Measurements from ENCODE around the gene HCFC1R1.
A peak's percentile ranks its signal among the peaks of the same experiment; 100 is the strongest.
"Not testable (repeated sequence)": the region's sequence is repeated elsewhere in the genome, so short reads cannot be mapped to it uniquely, and the experiment has no call there.

HCFC1R1 gene

DNA sequence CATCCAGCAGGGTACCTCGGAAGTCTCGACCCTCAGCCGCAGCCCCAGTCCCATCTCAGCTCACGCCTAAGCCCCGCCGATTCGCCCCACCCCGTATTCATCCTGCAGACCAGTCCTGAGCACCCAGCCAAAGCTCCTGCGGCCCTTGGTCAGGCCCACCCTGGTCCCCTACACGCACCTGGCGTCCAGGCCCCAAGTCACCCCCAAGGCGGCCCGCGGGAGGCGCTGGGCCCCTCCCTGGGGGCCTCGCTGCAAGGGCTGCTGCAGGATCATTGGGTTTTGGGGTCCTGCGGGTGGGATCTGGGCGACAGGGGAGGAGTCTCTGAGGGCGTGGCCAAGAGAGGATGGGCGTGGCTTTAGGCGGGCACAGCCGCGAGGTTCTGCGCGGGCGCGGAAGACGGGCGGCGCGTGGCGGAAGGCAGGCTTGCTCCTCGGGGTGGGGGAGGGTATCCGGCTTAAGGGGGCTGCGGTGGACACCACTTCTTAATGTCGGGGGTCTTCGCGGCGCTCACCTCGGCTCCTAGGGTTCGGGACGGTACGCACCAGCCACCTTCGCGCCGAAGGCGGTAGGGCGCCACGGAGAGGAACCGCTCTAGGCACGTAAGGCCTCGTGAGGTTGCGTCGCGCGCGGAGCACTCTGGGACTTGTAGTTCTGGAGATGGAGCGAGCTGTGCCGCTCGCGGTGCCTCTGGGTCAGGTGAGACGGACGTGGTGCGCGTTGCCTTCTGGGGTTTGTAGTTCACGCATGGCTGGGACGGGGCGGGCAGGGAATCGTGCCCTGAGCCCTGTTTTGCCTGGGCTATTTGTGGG, at the start of gene HCFC1R1, which contains the start of gene THOC6:
TSS of gene HCFC1R1 (minus strand) at position 274 of the 810 bp plus-strand sequence. CDS start at position 273, 1 bp downstream.
TSS of gene THOC6 (plus strand) at position 367 of the 810 bp plus-strand sequence. CDS start at position 659, 292 bp downstream.
- DNase-seq = peak; percentile 91 to 97

GRCh38 chr16:3073448-3073847, 49.7 kb upstream of the HCFC1R1 start:
- no peak for DNase-seq

DNA sequence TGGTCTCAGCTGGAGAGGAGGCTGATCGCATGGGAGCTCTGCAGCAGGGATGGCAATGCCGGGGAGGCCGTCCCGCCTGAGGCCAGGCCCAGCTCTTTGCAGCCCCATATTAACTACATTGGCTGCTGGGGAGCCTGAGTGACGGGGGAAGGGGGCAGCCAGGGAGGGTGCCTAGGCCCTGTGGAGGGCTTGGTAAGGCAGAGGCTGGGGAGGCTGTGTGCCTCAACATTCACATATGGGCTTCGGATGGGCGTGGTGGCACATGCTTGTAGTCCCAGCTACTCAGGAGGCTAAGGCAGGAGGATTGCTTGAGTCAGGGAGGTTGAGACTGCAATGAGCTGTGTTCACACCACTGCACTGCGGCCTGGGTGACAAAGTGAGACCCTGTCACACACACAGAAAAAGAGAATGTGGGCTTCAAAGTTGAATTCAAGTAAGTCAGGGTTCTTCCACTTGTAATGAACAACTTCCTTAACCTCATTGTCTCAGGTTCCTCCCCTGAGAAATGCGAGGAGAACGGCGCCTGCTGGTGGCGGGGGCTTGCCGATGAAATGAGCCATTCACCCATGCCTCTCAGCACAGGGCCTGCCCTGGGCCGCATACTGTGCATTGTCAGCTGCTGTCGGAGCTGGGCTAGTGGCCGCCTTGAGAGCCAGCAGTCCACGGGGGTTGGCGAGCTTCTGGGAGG, 49.0 kb upstream of the HCFC1R1 start:
- DNase-seq = not testable (repeated sequence)

DNA sequence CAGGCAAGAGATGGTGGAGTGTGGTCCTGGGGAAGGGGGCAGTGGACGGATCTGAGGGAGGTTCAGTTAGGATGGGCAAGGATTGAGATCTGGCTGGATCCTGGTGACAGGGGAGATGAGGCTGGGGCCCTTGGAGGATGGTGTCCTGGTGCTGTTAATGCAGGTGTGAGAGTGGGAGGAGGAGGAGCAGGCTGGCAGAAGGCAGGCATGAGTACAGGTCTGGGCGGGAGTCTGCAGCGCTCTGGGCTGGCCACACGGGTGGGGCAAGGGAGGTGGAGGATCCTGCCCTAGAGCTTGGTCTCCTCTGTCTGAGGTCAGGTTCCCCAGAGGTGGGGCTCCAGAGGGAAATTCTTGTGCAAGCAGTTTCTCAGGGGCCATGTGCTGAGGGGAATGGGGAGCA, 48.4 kb upstream of the HCFC1R1 start:
- not testable (repeated sequence) for DNase-seq

- DNase-seq = no peak
Measured at GRCh38 chr16:3071655-3072054, 47.9 kb upstream of the HCFC1R1 start.

DNA sequence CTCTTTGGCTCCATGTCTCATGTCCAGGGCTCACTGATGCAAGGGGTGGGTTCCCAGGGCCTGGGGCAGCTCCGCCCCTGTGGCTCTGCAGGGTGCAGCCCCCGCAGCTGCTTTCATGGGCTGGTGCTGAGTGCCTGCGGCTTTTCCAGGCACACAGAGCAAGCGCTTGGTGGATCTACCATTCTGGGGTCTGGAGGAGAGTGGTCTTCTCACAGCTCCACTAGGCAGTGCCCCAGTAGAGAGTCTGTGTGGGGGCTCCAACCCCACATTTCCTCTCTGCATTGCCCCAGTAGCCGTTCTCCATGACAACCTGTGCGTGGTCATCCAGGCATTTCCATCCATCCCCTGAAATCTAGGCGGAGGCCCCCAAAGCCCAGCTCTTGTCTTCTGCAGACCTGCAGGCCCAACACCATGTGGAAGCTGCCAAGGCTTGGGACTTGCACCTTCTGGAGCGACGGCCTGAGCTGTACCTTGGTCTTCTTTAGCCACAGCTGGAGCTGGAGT, 46.9 kb upstream of the HCFC1R1 start:
- DNase-seq = no peak

DNA sequence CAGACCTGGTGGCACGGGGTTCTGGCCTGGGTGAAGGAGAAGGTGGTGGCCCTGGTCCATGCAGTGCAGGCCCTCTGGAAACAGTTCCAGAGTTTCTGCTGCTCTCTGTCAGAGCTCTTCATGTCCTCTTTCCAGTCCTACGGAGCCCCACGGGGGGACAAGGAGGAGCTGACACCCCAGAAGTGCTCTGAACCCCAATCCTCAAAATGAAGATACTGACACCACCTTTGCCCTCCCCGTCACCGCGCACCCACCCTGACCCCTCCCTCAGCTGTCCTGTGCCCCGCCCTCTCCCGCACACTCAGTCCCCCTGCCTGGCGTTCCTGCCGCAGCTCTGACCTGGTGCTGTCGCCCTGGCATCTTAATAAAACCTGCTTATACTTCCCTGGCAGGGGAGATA, 45.4 kb upstream of the HCFC1R1 start:
- DNase-seq = not testable (repeated sequence)

DNA sequence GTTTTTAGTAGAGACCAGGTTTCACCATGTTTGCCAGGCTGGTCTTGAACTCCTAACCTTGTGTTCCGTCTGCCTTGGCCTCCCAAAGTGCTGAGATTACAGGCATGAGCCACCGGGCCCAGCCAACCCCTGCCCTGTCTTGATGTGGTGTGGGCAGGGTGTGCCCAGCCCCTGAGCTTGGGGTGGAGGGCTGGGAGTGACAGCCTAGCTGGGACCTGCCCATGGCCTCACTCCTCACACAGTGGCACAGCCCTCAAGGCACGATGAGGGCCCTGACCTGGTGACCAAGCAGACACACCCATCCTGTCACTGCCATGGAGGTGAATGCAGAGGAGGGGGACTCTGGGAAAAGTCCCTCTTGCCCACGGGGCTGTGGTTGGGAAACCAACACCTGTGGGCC, 44.7 kb upstream of the HCFC1R1 start:
- no peak for DNase-seq

DNA sequence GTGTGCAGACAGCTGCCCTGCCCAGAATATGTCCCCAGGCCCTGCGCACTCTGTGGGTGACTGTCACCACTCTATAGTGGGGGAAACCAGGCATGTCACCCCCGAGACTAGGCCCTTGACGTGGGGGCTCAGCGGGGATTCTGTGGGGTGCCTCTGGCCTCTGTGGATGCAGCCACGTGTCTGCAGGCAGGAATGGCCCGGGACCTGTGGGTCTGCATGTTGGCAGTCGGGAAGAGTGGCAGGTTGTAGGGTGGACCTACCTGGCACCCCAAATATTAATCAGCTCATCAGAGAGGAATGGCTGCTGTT, 42.7 kb upstream of the HCFC1R1 start:
- no peak for DNase-seq

DNA sequence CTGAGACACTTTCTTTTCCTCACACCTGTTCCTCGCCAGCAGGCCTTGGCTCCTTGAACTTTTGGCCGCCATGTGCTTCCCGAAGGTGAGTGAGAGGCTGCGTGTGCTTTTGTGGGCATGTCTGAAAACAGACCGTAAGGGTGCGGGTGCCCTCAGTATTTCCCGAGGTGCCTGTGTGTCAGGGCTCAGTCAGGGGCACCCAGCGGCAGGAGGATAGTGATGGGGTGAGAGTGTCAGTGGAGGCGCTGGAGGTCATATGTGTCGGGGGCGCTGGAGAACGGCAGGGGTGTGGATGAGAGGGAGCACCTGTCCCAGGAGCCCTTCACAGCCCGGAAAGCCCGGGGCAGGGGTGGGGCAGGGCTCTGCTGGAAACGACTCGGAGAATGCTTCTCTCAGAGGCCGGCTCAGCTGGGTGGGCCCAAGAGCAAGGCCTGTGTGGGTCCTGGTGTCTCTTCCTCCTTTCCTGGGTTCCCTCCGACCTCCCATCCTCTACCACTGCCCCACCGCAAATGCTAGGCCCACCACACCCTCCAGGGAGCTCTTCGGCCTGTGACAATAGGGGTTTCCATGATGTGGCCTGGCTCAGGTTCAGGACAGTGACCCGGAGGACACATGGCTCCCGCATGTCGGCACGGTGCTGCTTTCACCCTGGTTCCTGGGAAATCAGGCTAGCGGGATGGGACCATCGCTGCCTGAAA, 42.1 kb upstream of the HCFC1R1 start:
- no peak for DNase-seq

- DNase-seq = no peak
Measured at GRCh38 chr16:3065069-3065741, 41.5 kb upstream of the HCFC1R1 start, which contains the start of gene IL32. Gene IL32, plus strand, starts transcription at chr16:3065640. Its CDS starts 172 bp downstream, at chr16:3065812.

DNA sequence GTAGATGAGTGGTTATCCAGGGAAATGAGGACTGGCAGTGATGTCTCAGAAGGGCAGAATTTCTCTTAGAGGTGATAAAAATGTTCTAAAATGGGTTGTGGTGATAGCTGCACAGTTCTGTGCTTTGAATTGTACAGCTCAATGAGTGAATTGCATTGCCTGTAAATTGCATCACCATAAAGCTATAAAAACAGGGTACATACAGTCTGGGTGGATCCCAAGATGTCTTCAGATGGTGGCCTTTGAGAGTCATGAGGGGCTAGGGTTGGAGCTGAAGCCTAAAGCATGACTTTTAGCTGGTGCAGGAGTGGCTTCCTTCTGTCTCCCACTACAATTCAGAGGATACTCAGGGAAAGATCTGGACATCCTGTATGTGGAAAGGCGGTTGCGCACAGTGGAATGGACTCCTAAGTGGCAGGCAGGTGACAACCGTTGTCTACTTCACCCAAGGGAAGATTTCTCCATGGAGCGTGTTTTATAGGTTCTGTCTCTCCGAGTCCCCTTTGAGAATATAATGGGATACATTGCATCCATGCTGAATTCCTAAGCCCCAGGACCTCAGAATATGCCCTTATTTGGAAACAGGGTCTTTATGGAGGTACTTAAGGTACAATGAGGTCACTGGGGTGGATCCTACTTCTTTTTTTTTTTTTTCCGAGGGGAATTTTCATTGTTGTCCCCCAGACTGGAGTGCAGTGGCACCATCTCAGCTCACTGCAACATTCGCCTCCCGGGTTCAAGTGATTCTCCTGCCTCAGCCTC, 40.1 kb upstream of the HCFC1R1 start:
- DNase-seq = no peak

GRCh38 chr16:3062553-3062952, 38.8 kb upstream of the HCFC1R1 start:
- no peak for DNase-seq

- no peak for DNase-seq
Measured at GRCh38 chr16:3060339-3061127, 36.8 kb upstream of the HCFC1R1 start.

- DNase-seq = no peak
Measured at GRCh38 chr16:3059723-3060242, 36.0 kb upstream of the HCFC1R1 start.

GRCh38 chr16:3059041-3059722, 35.4 kb upstream of the HCFC1R1 start:
- peak in 1 of 2 experiments; percentile 79 for DNase-seq

- DNase-seq = peak in 1 of 2 experiments; percentile 49
Measured at GRCh38 chr16:3058139-3059030, 34.6 kb upstream of the HCFC1R1 start.

DNA sequence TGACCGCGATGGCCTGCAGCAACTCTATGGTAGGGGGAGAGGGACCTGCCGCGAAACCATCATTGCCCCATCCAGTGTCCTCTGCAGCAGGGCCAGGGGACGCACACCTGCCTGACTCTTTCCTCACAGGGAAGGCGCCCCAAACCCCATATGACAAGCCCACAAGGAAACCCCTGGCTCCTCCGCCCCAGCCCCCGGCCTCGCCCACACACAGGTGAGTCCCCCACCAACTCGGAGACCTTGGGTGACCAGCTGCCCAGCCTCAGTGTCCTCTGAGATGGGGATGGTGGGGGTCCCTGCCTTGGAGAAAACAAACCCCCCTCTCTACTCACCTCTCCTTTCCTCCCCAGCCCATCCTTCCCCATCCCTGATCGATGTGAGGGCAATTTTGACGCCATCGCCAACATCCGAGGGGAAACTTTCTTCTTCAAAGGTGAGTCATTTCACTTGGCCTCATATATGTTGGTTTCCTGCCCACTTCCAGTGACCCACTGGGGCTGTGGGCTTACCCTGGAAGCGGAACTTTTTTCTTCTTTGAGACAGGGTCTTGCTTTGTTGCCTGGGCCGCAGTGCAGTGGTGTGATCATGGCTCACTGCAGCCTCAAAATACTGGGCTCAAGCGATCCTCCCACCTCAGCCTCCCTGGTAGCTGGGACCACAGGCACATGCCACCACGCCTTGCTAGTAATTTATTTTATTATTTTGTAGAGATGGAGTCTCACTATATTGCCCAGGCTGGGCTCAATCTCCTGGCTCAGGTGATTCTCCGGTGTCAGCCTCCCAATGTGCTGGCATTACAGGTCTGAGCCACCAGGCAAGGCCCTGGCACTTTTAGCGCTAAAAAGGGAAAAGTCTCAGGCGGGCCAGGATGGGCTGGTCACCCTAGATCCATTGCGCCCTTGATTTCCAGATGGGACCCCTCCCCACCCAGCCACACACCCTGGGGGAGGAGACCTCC, 33.7 kb upstream of the HCFC1R1 start:
- DNase-seq = no peak

All from NCI-H526 (cell line).